LNCAP (cell line): ENCODE data around the gene UQCRFS1.

Experiments
- TF ChIP-seq, protein P1 (sequence below): fragments of 450-650 bp; IDR thresholded peaks from 2 replicates; pipeline ENCODE4 v1.5.1; 2017; ENCODE audit warnings: mild to moderate bottlenecking

UQCRFS1 gene

DNA sequence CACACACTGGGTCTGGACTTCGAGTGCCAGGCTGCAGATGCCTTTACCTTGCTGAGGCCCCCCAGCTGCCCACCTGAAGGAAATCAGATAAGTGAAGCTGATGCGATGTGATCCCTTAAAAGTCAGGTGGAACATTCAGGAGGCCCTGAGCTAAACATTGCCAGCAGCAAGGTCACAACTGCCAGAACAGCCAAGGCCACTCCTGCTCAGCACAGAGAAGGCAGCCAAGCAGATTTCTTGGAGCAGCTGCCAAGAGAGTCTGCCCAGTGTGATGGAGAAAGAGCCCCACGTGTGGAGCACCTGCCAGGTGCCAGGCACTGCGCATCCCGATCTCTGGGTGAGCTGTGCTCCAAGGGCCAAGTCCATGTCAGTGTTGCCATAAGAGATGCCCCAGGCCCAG, 20.6 kb upstream of the UQCRFS1 start:
- TF ChIP-seq, protein P1, sequence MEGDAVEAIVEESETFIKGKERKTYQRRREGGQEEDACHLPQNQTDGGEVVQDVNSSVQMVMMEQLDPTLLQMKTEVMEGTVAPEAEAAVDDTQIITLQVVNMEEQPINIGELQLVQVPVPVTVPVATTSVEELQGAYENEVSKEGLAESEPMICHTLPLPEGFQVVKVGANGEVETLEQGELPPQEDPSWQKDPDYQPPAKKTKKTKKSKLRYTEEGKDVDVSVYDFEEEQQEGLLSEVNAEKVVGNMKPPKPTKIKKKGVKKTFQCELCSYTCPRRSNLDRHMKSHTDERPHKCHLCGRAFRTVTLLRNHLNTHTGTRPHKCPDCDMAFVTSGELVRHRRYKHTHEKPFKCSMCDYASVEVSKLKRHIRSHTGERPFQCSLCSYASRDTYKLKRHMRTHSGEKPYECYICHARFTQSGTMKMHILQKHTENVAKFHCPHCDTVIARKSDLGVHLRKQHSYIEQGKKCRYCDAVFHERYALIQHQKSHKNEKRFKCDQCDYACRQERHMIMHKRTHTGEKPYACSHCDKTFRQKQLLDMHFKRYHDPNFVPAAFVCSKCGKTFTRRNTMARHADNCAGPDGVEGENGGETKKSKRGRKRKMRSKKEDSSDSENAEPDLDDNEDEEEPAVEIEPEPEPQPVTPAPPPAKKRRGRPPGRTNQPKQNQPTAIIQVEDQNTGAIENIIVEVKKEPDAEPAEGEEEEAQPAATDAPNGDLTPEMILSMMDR = no peak

DNA sequence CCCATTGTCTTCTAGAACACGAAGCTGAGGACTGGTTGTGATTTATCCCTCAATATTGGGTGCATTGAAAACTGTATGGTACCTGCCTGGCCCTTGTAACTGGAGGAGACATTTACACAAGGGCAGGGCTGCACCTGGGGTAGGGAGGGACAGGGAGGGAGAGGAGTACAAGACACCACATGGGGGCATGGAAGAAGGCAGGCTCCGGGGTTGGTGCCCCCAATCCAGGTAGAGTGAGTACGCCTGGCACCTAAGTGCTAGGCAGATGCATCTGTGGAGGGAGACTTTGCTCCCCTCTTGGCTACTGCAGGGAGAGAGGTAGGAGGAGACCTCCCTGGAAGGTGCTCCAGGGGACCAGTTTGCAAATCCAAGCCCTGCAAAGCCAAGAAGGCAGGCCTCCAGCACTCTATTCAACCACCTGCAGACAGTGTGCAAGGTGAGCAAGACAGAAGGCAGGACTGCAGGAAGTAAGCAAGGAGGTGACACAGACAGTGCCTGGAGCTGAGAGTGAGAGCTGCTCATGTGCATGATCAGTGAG, 19.4 kb upstream of the UQCRFS1 start:
- TF ChIP-seq, protein P1 = no peak

DNA sequence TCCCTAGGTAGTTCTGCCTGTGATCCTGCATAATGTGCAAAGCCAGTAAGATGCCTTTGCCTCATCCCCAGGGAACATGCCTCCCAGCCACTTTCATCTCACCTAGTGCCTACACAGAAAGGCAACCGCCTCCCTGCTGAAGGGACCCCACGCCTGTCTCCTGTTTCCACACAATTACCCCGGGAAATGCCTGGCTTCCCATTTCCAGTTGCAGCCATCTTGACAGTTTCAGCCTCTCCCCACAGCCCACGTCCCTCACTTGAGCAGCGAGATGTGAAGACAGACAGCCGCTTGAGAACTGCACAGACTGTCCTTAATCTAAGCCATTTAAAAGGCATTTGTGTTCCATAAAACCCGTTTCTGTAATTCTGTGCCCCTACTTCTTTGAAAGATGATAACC, 4.7 kb upstream of the UQCRFS1 start:
- TF ChIP-seq, protein P1 = no peak

DNA sequence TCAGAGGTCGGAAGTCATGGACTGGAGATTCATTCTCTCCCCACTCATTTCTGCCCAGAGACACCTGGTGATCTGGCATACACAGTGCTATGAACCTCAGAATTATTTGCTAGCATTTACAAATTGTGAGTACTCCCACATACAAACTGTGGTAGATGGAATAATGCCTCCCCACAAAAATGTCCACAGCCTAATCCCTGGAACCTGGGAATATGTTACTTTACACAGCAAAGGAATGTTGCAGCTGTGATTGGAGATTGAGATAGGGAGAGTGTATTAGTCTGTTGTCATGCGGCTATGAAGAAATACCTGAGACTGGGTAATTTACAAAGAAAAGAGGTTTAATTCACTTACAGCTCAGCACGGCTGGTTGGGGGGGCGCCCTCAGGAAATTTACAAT, 3.1 kb upstream of the UQCRFS1 start:
- TF ChIP-seq, protein P1 = no peak

GRCh38 chr19:29215322-29215845, 2.4 kb upstream of the UQCRFS1 start:
- TF ChIP-seq, protein P1 = no peak

- TF ChIP-seq, protein P1 = no peak
Observed at GRCh38 chr19:29214411-29214810, 1.5 kb upstream of the UQCRFS1 start.

GRCh38 chr19:29212356-29212647, 649 bp downstream of the UQCRFS1 start:
- TF ChIP-seq, protein P1 = no peak
